Measurements from ENCODE around the gene PHYHD1.

The PHYHD1 gene

DNA sequence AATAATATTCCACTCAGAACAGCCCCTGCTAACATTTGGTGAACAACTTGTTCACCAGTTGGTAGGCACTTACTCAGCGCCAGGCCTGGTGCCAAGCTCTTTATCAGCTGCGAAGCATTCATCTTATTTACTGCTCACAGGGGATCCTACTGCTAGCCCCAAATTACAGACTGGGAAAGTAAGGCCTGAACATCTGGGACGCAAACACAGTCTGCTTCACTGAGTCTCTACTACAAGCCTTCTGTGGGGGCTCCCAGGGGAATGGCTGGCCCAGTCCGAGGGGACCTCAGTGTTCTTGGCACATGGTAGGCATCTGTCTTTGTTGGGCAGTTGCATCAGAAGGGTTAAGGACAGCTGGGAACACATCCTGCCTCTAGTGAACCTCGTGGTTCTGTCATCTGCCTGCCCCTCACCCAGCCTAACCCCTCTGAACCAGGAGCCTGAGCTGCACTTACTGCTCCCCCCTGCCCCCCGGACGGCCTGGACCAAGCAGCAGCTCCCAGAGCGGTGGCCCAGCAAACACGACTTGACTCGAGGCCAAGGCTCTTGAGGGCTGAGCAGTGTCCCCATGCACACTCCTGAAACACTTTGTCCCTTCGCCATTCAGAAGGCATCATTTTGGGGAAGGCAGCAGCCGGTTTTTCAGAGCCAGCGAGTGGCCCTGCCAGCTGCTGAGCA is at the start of gene PHYHD1:
TSS of gene PHYHD1 (plus strand) at position 602 of the 678 bp plus-strand sequence. CDS start 1,342 bp downstream, outside the sequence.
- no peak for DNase-seq

GRCh38 chr9:128877852-128878251 is 42.9 kb upstream of the PHYHD1 start:
- DNase-seq = no peak

- peak; percentile 99 to 100 for DNase-seq
Observed at GRCh38 chr9:128881884-128882676, 38.7 kb upstream of the PHYHD1 start, which contains the start of the genes KYAT1 and LRRC8A. Gene KYAT1 (minus strand): TSS chr9:128881950. CDS start chr9:128845405, 36,545 bp downstream. Gene LRRC8A (plus strand): TSS chr9:128882133. CDS start chr9:128907165, 25,032 bp downstream.

- DNase-seq = peak in 1 of 2 experiments; percentile 53
Observed at GRCh38 chr9:128882677-128883603, 37.8 kb upstream of the PHYHD1 start.

DNA sequence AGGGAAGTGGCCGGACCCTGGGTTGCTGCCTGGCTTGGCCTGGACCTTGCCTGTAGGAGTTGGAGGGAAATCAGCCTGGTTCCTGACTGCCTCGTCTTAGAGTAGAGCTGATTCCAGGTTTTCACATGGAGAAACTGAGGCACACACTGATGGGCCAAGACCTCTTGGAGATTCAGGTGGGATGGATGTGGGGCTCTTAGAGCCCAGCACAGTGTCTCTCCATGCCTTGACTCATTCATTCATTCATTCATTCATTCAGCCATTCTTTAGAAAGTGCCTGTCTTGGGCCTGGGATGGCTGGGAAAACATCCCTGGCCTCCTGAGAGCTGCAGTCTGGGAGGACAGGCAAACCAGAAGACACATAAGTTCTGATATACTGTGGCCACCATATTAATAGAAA is 36.6 kb upstream of the PHYHD1 start:
- no peak for DNase-seq

DNA sequence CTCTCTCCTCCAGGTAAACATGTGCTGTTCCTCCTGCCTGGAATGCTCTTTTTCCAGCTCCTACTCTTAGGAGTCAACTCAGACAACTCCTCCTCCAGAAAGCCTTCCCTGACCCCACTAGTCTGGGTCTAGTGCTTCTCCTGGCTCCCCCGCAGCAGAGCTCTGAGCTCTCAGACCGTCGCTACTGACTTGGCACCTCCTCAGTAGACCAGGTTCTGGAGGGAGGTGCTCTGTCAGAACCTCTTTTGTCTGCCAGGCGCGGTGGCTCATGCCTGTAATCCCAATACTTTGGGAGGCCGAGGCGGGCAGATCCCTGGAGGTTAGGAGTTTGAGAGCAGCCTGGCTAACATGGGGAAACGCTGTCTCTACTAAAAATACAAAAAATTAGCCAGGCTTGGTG is 35.4 kb upstream of the PHYHD1 start:
- no peak for DNase-seq

- no peak for DNase-seq
Observed at GRCh38 chr9:128885798-128886197, 35.0 kb upstream of the PHYHD1 start.

GRCh38 chr9:128886211-128886891 is 34.4 kb upstream of the PHYHD1 start:
- no peak for DNase-seq

DNA sequence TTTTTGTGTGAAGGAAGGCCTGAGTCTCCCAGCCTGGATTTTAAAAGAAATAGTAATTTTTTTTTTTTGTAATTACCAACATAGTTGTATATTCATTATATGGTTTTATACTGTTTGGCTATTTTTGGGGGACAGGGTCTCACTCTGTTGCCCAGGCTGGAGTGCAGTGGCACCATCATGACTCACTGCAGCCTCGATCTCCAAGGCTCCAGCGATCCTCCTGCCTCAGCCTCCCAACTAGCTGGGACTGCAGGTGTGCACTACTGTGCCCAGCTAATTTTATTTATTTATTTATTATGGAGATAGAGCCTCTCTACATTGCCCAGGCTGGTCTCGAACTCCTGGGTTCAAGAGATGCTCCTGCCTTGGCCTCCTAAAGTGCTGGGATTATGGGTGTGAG is 33.7 kb upstream of the PHYHD1 start:
- no peak for DNase-seq

DNA sequence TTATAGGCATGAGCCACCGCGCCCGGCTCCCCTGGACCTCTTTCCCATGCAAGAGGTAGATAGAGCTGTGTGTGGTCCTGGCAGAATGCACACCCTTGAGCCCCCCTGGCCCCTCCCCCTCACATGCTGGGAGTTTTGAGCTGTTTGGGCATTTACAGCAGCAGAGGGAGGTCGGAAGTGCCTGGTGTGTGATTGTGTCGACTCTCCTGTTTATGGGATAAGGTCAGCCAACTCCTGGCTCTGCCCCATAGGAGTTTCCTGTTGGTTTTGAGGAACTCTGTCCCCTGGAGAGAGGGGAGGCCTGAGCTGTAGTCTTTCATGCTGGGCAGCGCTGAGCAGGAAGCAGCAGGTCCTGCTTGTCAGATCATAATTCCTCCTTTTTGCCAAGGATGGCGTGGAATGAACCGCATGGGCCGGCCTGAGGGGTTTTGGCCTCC is 32.9 kb upstream of the PHYHD1 start:
- DNase-seq = no peak

GRCh38 chr9:128891321-128892220 is 29.2 kb upstream of the PHYHD1 start:
- DNase-seq = no peak

DNA sequence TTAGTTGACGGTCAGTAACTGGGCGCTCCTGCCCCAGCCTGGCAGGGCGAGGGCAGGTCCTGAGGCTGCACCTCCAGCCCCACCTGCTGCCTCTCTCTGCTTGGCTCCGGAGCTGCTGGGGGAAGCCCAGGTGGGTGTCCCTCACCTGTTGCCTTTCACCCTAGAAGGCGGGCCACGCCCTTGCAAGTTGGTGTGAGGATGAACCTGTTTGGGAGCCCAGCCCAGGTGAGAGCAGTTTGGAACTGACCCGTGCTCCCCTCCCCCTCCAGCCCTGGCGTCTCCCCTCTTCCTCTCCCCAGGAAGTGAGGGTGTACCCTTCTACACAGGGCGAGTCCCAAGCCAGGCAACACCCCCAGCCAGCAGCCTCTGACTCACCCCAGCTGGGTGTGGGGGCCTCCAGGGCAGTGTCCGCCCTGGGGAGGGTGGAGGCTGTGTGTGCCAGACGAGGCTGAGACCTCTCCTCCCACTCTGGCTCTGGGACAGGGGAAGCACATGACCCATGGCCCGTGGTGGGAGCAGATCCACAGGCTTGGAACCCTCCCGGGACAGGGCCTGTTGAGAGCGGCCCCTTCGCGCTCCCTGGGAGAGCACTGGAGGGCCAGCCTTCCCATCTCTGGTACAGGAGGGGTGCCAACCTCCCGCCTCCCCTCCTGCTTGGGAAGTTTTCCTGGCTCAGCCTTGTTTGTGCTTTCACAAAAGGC is 28.4 kb upstream of the PHYHD1 start:
- DNase-seq = no peak

- no peak for DNase-seq
Observed at GRCh38 chr9:128893354-128893753, 27.4 kb upstream of the PHYHD1 start.

- DNase-seq = no peak
Observed at GRCh38 chr9:128894764-128895163, 26.0 kb upstream of the PHYHD1 start.

- DNase-seq = no peak
Observed at GRCh38 chr9:128895556-128895955, 25.2 kb upstream of the PHYHD1 start.

GRCh38 chr9:128898382-128898781 is 22.4 kb upstream of the PHYHD1 start:
- DNase-seq = no peak

GRCh38 chr9:128898845-128899565 is 21.8 kb upstream of the PHYHD1 start:
- DNase-seq = no peak

- peak in 1 of 2 experiments; percentile 62 for DNase-seq
Observed at GRCh38 chr9:128899566-128900322, 21.0 kb upstream of the PHYHD1 start.

GRCh38 chr9:128901379-128901778 is 19.4 kb upstream of the PHYHD1 start:
- no peak for DNase-seq
